Kidney (tissue), 14 donors: ENCODE measurements around the gene OR2H1. TPM values are rescaled to one million over a fixed set of nuclear protein-coding genes. Genes with fewer than 3 reads are reported as not detected.

Source experiments
- DNase-seq, 5 donors: peaks; one replicate each; pipeline ENCODE4 v3.0.0-alpha.2; 2013 to 2020
- FAIRE-seq: peaks from 2 replicates; lab custom pipeline; 2012; peaks lifted over from hg19 to GRCh38; lab: Jason Lieb, UNC
- H3K27ac ChIP-seq, 2 donors: one replicate each; pipeline ENCODE4 v1.7.0; 2013; ENCODE audit warnings: low read depth in 2 of 2, low read length in 2 of 2, inconsistent platforms in 1 of 2
- H3K27me3 ChIP-seq: one replicate; pipeline ENCODE4 v1.7.1; 2013; ENCODE audit warnings: low read length, inconsistent platforms; ENCODE audit not compliant: control insufficient read depth, insufficient read depth
- H3K36me3 ChIP-seq, 3 donors: one replicate each; pipeline versions ENCODE4 v1.7.0 to v1.7.1; 2013; ENCODE audit warnings: low read length in 3 of 3, control low read depth in 1 of 3, inconsistent platforms in 1 of 3; ENCODE audit not compliant: insufficient read depth in 3 of 3, control insufficient read depth in 2 of 3
- H3K4me1 ChIP-seq, 3 donors: one replicate each; pipeline versions ENCODE4 v1.7.0 to v1.7.1; 2013; ENCODE audit warnings: low read length in 3 of 3, inconsistent platforms in 1 of 3, low read depth in 1 of 3; ENCODE audit not compliant: control insufficient read depth in 2 of 3, insufficient read depth in 2 of 3
- H3K4me3 ChIP-seq, 3 donors: one replicate each; pipeline versions ENCODE4 v1.7.0 to v1.8.1; 2013; ENCODE audit warnings: low read length in 3 of 3, control low read depth in 1 of 3, inconsistent platforms in 1 of 3
- H3K9ac ChIP-seq, 3 donors: one replicate each; pipeline versions ENCODE4 v1.7.0 to v1.7.1; 2013; ENCODE audit warnings: low read length in 3 of 3, control low read depth in 1 of 3, inconsistent platforms in 1 of 3
- H3K9me3 ChIP-seq, 3 donors: one replicate each; pipeline versions ENCODE4 v1.7.0 to v1.7.1; 2013; ENCODE audit warnings: low read length in 3 of 3, control low read depth in 1 of 3, inconsistent platforms in 1 of 3; ENCODE audit not compliant: control insufficient read depth in 2 of 3, insufficient read depth in 1 of 3
- intact Hi-C: fragments of 100-400 bp; cut with DNase I; formaldehyde crosslinking; loops from one replicate; pipeline ENCODE4 v1.11.1; 2022
- polyA plus RNA-seq: library from polyadenylated mRNA; stranded (reverse); fragments of 350-450 nt; fragmentation: Illumina TruSeq; extraction: RNeasy Lipid Tissue Mini Kit (QIAGEN cat#74804); gene quantifications from one replicate; pipeline ENCODE4 v1.2.3, GENCODE V29; 2014; ENCODE audit warnings: low read depth, low replicate concordance; ENCODE audit not compliant: insufficient read depth
- total RNA-seq: library from RNA; stranded (reverse); fragmentation: NEBNext Ultra II Directional; extraction: Animal tissue kit (Norgen Biotek cat#: 25700); gene quantifications from one replicate; pipeline ENCODE4 v1.2.1, GENCODE V29; 2021
- TF ChIP-seq, protein P1 (sequence below): IDR thresholded peaks from 3 replicates; pipeline ENCODE4 v1.5.1; 2012; ENCODE audit warnings: mild to moderate bottlenecking, moderate library complexity, borderline replicate concordance; ENCODE audit not compliant: insufficient read depth; ENCODE audit errors: extremely low read depth
- donor health status: control.
- donor health status: control.
- donor health status: control.
- donor health status: control.
- donor health status: control.
- donor health status: DM: yes; HTN: yes; CAD: no.
- donor health status: Normal renal cell carcinoma (clear cell type).

Gene OR2H1
- total and polyA plus RNA-seq, 2 donors from 2014 or later, result not detected

DNA sequence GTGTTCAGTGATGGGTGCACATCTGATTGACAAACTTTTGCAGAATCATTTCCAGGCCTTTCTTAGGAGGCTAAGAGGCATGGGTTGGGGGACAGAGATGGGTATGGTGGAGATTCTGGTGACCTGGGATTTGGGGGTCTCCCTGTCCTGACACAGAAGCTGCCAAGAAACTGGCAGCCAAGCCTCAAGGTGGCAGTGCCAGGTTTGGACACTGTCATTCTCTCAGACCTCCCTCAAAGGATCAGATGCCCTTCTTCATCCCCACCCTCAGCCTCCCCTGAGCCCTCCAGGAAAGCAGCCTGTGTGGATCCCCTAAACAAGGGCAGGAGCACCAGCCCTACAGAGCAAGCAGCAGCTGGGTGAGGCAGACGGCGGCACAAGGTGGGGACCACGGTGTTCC is 48.9 kb downstream of the OR2H1 start:
- no peak for DNase-seq
- Histone ChIP-seq H3K36me3 (no peaks in the 10 kb centered on the region), H3K27ac (no peak overlapping the region), H3K4me1 (no peaks in the 10 kb centered on the region), H3K27me3 (no peaks in the 10 kb centered on the region), H3K9ac (no peak overlapping the region), H3K4me3 (no peak overlapping the region), H3K9me3 (no peaks in the 10 kb centered on the region)
- TF ChIP-seq, protein P1, sequence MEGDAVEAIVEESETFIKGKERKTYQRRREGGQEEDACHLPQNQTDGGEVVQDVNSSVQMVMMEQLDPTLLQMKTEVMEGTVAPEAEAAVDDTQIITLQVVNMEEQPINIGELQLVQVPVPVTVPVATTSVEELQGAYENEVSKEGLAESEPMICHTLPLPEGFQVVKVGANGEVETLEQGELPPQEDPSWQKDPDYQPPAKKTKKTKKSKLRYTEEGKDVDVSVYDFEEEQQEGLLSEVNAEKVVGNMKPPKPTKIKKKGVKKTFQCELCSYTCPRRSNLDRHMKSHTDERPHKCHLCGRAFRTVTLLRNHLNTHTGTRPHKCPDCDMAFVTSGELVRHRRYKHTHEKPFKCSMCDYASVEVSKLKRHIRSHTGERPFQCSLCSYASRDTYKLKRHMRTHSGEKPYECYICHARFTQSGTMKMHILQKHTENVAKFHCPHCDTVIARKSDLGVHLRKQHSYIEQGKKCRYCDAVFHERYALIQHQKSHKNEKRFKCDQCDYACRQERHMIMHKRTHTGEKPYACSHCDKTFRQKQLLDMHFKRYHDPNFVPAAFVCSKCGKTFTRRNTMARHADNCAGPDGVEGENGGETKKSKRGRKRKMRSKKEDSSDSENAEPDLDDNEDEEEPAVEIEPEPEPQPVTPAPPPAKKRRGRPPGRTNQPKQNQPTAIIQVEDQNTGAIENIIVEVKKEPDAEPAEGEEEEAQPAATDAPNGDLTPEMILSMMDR, result no peak
- no peak for FAIRE-seq
- intact Hi-C loops, result no loop called here

DNA sequence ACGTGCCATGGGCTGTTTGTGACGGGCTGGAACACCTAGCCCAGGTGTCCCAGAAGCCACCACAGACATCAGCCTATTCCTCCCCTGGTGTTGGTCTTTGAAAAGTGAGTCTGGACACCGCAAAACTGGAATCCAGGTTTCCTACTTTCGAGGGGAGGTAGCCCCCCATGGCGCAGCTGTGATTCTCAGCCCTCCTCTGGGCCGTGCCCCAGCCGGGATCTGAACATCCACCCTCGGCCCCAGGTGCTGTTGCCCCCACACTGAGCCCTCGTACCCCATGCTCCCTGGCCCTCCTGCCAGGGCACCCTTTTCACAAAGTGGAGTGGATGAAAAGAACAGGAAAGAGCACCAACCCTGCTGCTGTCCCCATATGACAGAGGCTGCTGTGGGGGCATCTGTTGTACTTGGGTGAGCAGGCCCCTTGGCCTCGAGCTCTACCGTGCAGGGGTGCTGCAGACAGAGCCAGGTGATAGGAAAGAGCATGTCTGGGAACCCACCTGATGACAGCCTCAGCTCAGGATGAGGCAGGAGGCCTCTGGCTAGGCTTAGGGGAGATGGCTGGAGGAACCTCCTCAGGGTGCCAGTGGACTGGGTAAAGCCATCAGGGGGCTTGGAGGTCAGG is 49.6 kb downstream of the OR2H1 start:
- Histone ChIP-seq H3K36me3 (no peaks in the 10 kb centered on the region), H3K4me3 (no peak overlapping the region), H3K27ac (no peak overlapping the region), H3K9ac (no peak overlapping the region), H3K27me3 (no peaks in the 10 kb centered on the region), H3K9me3 (no peaks in the 10 kb centered on the region), H3K4me1 (no peaks in the 10 kb centered on the region)
- FAIRE-seq (no peak), DNase-seq (no peak)
- intact Hi-C loops, result no loop called here
- TF ChIP-seq, protein P1, result no peak

DNA sequence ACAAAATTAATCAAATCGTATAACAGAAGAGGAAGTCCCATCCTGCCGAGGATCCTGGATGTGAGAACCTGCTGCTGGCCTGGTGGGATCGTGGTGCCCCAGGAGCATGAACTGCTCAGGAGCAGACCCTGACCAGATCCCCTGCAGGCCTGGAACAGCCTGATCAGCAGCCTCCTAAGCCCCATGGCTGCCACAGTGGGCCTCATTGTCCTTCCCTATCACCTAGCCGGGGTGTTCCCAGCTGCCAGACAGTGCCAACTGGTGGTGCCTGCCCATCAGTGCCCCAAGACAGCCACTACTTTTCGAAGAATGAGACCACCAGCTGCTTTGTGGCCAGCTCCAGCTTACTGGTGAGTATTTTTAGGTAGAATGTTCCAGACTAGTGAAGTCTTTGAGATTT is 50.4 kb downstream of the OR2H1 start:
- no peak overlapping the region for H3K9ac ChIP-seq
- TF ChIP-seq, protein P1, result no peak
- no peak overlapping the region for H3K4me3 ChIP-seq
- intact Hi-C loops, result no loop called here
- no peaks in the 10 kb centered on the region for H3K4me1 ChIP-seq
- DNase-seq (no peak), FAIRE-seq (no peak)
- H3K36me3 ChIP-seq, result no peaks in the 10 kb centered on the region
- no peaks in the 10 kb centered on the region for H3K9me3 ChIP-seq
- H3K27me3 ChIP-seq, result no peaks in the 10 kb centered on the region
- no peak overlapping the region for H3K27ac ChIP-seq

DNA sequence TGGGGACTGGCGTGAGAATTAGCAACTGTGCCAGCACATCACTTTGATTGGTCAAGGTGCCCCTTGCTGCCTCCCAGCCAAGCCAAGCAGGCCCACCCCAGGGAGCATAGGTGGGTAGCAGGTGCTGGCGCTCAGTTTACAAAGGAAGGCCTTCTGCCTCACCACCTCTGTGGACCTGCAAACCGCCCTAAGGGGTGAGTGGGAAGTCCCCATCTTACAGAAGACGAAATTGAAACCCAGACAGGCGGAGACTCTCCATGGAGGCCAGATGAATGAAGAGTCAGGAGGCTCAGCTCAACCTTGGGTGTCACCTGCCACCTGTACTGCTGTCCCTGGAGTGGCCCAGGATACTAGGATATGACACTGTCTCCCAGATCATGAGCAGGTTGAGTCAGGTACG is 52.3 kb downstream of the OR2H1 start:
- H3K4me1 ChIP-seq, result no peaks in the 10 kb centered on the region
- no peak overlapping the region for H3K27ac ChIP-seq
- no peak overlapping the region for H3K4me3 ChIP-seq
- no peaks in the 10 kb centered on the region for H3K36me3 ChIP-seq
- no peak for DNase-seq
- H3K27me3 ChIP-seq, result no peaks in the 10 kb centered on the region
- H3K9ac ChIP-seq, result no peak overlapping the region
- H3K9me3 ChIP-seq, result no peaks in the 10 kb centered on the region
- no peak for FAIRE-seq
- intact Hi-C loops, result no loop called here
- TF ChIP-seq, protein P1, result no peak
